ENCODE results near the gene LDHAL6A.
"Not testable (repeated sequence)": the region's sequence is repeated elsewhere in the genome, so short reads cannot be mapped to it uniquely, and the experiment has no call there.

GRCh38 chr11:18407400-18407799, 48.3 kb upstream of the LDHAL6A start:
- not testable (repeated sequence) for TF ChIP-seq POLR2AphosphoS5 (IDR thresholded peaks at IDR 0.05; ENCODE audit: borderline replicate concordance, low read depth, low read length); EZH2 (IDR thresholded peaks at IDR 0.05); FOXP2 (optimal IDR thresholded peaks at IDR 0.05; ENCODE audit: control extremely low read depth, extremely low read length, insufficient read depth)
